GM12801 (cell line): ENCODE measurements around the gene CHL1.

Source experiments
- CTCF ChIP-seq: IDR thresholded peaks from one replicate; pipeline ENCODE4 v1.5.1; 2011; ENCODE audit warnings: control low read depth; ENCODE audit not compliant: insufficient read length; ENCODE audit errors: extremely low read depth

CHL1 gene

GRCh38 chr3:217948-218347 lies 21.4 kb downstream of the CHL1 start:
- TF ChIP-seq CTCF = no peak

- no peak for TF ChIP-seq CTCF
Measured at GRCh38 chr3:228442-229182, 32.0 kb downstream of the CHL1 start.

GRCh38 chr3:229183-229661 lies 32.7 kb downstream of the CHL1 start:
- no peak for TF ChIP-seq CTCF

GRCh38 chr3:236881-237280 lies 40.3 kb downstream of the CHL1 start:
- no peak for TF ChIP-seq CTCF

- no peak for TF ChIP-seq CTCF
Measured at GRCh38 chr3:242602-243355, 46.2 kb downstream of the CHL1 start.

- TF ChIP-seq CTCF = no peak
Measured at GRCh38 chr3:243356-243725, 46.8 kb downstream of the CHL1 start.

- TF ChIP-seq CTCF = no peak
Measured at GRCh38 chr3:244041-244440, 47.5 kb downstream of the CHL1 start.
